DOHH2 (cell line): ENCODE measurements around the gene HOXA1.

Source experiments
- EZH2phosphoT487 ChIP-seq: fragments of 200-600 bp; sonication (generic); IDR thresholded peaks from 2 replicates; pipeline ENCODE4 v1.6.1; 2017; ENCODE audit warnings: borderline replicate concordance, mild to moderate bottlenecking, antibody characterized with exemption, low read length, moderate library complexity, mixed read lengths
- TF ChIP-seq, protein P1 (sequence below): fragments of 200-600 bp; sonication (generic); IDR thresholded peaks from one replicate; pipeline ENCODE4 v1.5.1; 2014; ENCODE audit warnings: antibody characterized with exemption, mild to moderate bottlenecking, low read depth, low read length; ENCODE audit not compliant: poor library complexity, severe bottlenecking

- TF ChIP-seq, protein P1, sequence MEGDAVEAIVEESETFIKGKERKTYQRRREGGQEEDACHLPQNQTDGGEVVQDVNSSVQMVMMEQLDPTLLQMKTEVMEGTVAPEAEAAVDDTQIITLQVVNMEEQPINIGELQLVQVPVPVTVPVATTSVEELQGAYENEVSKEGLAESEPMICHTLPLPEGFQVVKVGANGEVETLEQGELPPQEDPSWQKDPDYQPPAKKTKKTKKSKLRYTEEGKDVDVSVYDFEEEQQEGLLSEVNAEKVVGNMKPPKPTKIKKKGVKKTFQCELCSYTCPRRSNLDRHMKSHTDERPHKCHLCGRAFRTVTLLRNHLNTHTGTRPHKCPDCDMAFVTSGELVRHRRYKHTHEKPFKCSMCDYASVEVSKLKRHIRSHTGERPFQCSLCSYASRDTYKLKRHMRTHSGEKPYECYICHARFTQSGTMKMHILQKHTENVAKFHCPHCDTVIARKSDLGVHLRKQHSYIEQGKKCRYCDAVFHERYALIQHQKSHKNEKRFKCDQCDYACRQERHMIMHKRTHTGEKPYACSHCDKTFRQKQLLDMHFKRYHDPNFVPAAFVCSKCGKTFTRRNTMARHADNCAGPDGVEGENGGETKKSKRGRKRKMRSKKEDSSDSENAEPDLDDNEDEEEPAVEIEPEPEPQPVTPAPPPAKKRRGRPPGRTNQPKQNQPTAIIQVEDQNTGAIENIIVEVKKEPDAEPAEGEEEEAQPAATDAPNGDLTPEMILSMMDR: no peak
- TF ChIP-seq EZH2phosphoT487: no peak
Observed at GRCh38 chr7:27109466-27110185, 13.8 kb upstream of the HOXA1 start.
